Measurements from ENCODE around the gene TMEM190. TPM values are rescaled to one million over a fixed set of nuclear protein-coding genes. Genes with fewer than 3 reads are reported as not detected.

Gene TMEM190
- total and polyA plus RNA-seq, 2 of the 8 experiments (the other 6 are each of a cell fraction or from before 2014, with no cell fraction given) = 1.6 TPM; not detected in 1

GRCh38 chr19:55354698-55355212 is 21.9 kb upstream of the TMEM190 start, which contains the start of gene COX6B2:
TSS of gene COX6B2 (minus strand) at chr19:55354719. CDS start at chr19:55354521, 198 bp downstream.
- peak within 1 kb of the TSS; percentile 48; the same call in 1 of the 2 replicates for H3K18ac ChIP-seq (ENCODE audit: extremely low read depth, low read length)

More at GRCh38 chr19:55354698-55355212, 21.9 kb upstream of the TMEM190 start, which contains the start of gene COX6B2:
- H3K9ac ChIP-seq (replicated peaks in 1 of 4; ENCODE audit: extremely low read depth in 1 of 4, low read depth in 3 of 4, low read length in 3 of 4) = no peak within 1 kb of the TSS; a peak in 2 of 7 replicates
- no peaks in the 10 kb centered on the region for H3K79me2 ChIP-seq (ENCODE audit: control insufficient read depth in 1 of 2, insufficient read depth in 2 of 2, low read length in 2 of 2)
- peaks cover 11% of the 10 kb centered on the region; the same call in 1 of the 2 replicates for H3K23me2 ChIP-seq (ENCODE audit: low read depth, low read length)
- peaks cover 0 to 10% of the 10 kb centered on the region in 2 experiments for H4K20me1 ChIP-seq (replicated peaks in 1 of 2; ENCODE audit: control insufficient read depth in 1 of 2, insufficient read depth in 2 of 2, low read length in 2 of 2)
- WGBS, 2 experiments (ENCODE audit: extremely low coverage in 1 of 2, insufficient coverage in 1 of 2, insufficient read length in 1 of 2, insufficient replicate concordance in 2 of 2, low coverage in 1 of 2, low lambda C conversion rate in 2 of 2, missing lambda C conversion rate in 1 of 2) = 9% methylated on average over 9 of the region's 43 CpGs; no CpG with 5 or more reads in 1 of the 2 experiments
- no peak within 1 kb of the TSS for H3K56ac ChIP-seq (replicated peaks; ENCODE audit: insufficient read length, low read depth, low read length)
- no peak for FAIRE-seq
- peak within 1 kb of the TSS; percentile 90; the same call in 1 of the 2 replicates for H2BK12ac ChIP-seq (ENCODE audit: low read depth, low read length)
- H2AFZ ChIP-seq (ENCODE audit: low read length) = no peak within 1 kb of the TSS
- H3K27me3 ChIP-seq (replicated peaks in 1 of 4; ENCODE audit: control insufficient read depth in 3 of 4, extremely low read depth in 1 of 4, insufficient read depth in 3 of 4, low read length in 3 of 4) = peaks cover 17 to 56% (median 46%) of the 10 kb centered on the region in 4 experiments
- peak within 1 kb of the TSS; percentile 16 for H4K8ac ChIP-seq (ENCODE audit: extremely low read depth, insufficient read depth, low read length)
- no peak for DNase-seq (ENCODE audit: low read depth in 1 of 2, low spot score in 2 of 2)
- 0 out of 2 replicates have a peak within 1 kb of the TSS, but pooled peaks have one; percentile 46 for H2BK15ac ChIP-seq (ENCODE audit: low read length)
- H3K36me3 ChIP-seq (ENCODE audit: control insufficient read depth in 2 of 4, insufficient read depth in 4 of 4, low read length in 3 of 4) = peaks cover 0 to 11% (median 0%) of the 10 kb centered on the region in 4 experiments; a peak in 1 of 8 replicates
- no peak within 1 kb of the TSS for H3K23ac ChIP-seq (ENCODE audit: insufficient read length)
- H3K4ac ChIP-seq (replicated peaks; ENCODE audit: insufficient read length, low read depth, low read length) = no peak within 1 kb of the TSS
- H3K9me3 ChIP-seq (ENCODE audit: insufficient read depth in 2 of 2, low read depth in 1 of 2, low read length in 1 of 2) = no peaks in the 10 kb centered on the region
- POLR2A ChIA-PET (ENCODE audit: partially characterized antibody) = interaction anchor here (1.0 to 1.7 kb wide), 5 partner anchors 15 to 51 kb away, joined by 3 to 4 read pairs (median 3); partner anchors contain the start of genes IL11, KMT5C and TMEM238
- no peak within 1 kb of the TSS for H3K27ac ChIP-seq (ENCODE audit: low read depth, low read length)
- H3K79me1 ChIP-seq (ENCODE audit: low read depth, low read length) = no peaks in the 10 kb centered on the region
- H4K91ac ChIP-seq (replicated peaks; ENCODE audit: insufficient read length, low read length) = no peak within 1 kb of the TSS
- peak within 1 kb of the TSS; percentile 32 to 66 (median 50) for H3K4me3 ChIP-seq (ENCODE audit: extremely low read depth in 1 of 4, insufficient read depth in 2 of 4, low read depth in 3 of 4, low read length in 4 of 4)
- H3K4me2 ChIP-seq (ENCODE audit: insufficient read depth in 1 of 2, low read depth in 2 of 2, low read length in 2 of 2) = peak within 1 kb of the TSS; percentile 88 to 96
- H3K14ac ChIP-seq (ENCODE audit: insufficient read length) = no peak within 1 kb of the TSS
- H2BK20ac ChIP-seq (ENCODE audit: low read length) = 0 out of 2 replicates have a peak within 1 kb of the TSS, but pooled peaks have one; percentile 48
- no peak within 1 kb of the TSS for H2BK120ac ChIP-seq (replicated peaks; ENCODE audit: low read depth, low read length)
- no peak for TF ChIP-seq KDM1A (IDR thresholded peaks at IDR 0.05; ENCODE audit: borderline replicate concordance, low read length)
- TF ChIP-seq NRF1 (IDR thresholded peaks at IDR 0.05; ENCODE audit: low read depth, low read length) = no peak
- TF ChIP-seq MAX (IDR thresholded peaks at IDR 0.05) = 0 out of 2 replicates have a peak, but pooled peaks have one; percentile 23
- TF ChIP-seq TAF7 (optimal IDR thresholded peaks at IDR 0.05; ENCODE audit: borderline replicate concordance, low read depth, low read length) = peak; percentile 16
- 0 out of 2 replicates have a peak, but pooled peaks have one; percentile 25 for TF ChIP-seq TAF1 (IDR thresholded peaks at IDR 0.05; ENCODE audit: low read depth, low read length)
- 0 out of 2 replicates have a peak, but pooled peaks have one; percentile 23 for TF ChIP-seq SUZ12 (IDR thresholded peaks at IDR 0.05; ENCODE audit: low read length)
- TF ChIP-seq ASH2L (IDR thresholded peaks at IDR 0.05; ENCODE audit: low read length) = peak; percentile 30
- H2BK5ac ChIP-seq (ENCODE audit: low read depth, low read length) = no peak within 1 kb of the TSS
- no peak within 1 kb of the TSS for H2AK5ac ChIP-seq (ENCODE audit: low read depth, low read length)
- H3K4me1 ChIP-seq (replicated peaks in 1 of 4; ENCODE audit: control insufficient read depth in 3 of 4, insufficient read depth in 4 of 4, low read length in 3 of 4) = peaks cover 0 to 21% (median 11%) of the 10 kb centered on the region in 4 experiments; a peak in 6 of 7 replicates
- CTCF ChIA-PET (ENCODE audit: partially characterized antibody) = no interaction called here
- H4K5ac ChIP-seq (ENCODE audit: insufficient read length, low read depth, low read length) = peak within 1 kb of the TSS; percentile 26
